ENCODE data around the gene CELF1. TPM values are rescaled to one million over a fixed set of nuclear protein-coding genes. Genes with fewer than 3 reads are reported as not detected.

CELF1 gene
- total and polyA plus RNA-seq, 2 experiments from 2014 or later: 124 to 233 TPM

- no peaks in the 10 kb centered on the region for H3K4me1 ChIP-seq (ENCODE audit: insufficient read depth)
- no peaks in the 10 kb centered on the region for H3F3A ChIP-seq (replicated peaks; ENCODE audit: low read depth)
- ATAC-seq (no peak), DNase-seq (ENCODE audit: low spot score) (no peak)
- H3K79me2 ChIP-seq (replicated peaks; ENCODE audit: insufficient read depth): no peaks in the 10 kb centered on the region
- no peaks in the 10 kb centered on the region for H3K27me3 Mint-ChIP-seq (ENCODE audit: insufficient read depth, low read depth, poor library complexity)
- H3K27me3 ChIP-seq (ENCODE audit: insufficient read depth): no peaks in the 10 kb centered on the region
- TF ChIP-seq, protein P1, sequence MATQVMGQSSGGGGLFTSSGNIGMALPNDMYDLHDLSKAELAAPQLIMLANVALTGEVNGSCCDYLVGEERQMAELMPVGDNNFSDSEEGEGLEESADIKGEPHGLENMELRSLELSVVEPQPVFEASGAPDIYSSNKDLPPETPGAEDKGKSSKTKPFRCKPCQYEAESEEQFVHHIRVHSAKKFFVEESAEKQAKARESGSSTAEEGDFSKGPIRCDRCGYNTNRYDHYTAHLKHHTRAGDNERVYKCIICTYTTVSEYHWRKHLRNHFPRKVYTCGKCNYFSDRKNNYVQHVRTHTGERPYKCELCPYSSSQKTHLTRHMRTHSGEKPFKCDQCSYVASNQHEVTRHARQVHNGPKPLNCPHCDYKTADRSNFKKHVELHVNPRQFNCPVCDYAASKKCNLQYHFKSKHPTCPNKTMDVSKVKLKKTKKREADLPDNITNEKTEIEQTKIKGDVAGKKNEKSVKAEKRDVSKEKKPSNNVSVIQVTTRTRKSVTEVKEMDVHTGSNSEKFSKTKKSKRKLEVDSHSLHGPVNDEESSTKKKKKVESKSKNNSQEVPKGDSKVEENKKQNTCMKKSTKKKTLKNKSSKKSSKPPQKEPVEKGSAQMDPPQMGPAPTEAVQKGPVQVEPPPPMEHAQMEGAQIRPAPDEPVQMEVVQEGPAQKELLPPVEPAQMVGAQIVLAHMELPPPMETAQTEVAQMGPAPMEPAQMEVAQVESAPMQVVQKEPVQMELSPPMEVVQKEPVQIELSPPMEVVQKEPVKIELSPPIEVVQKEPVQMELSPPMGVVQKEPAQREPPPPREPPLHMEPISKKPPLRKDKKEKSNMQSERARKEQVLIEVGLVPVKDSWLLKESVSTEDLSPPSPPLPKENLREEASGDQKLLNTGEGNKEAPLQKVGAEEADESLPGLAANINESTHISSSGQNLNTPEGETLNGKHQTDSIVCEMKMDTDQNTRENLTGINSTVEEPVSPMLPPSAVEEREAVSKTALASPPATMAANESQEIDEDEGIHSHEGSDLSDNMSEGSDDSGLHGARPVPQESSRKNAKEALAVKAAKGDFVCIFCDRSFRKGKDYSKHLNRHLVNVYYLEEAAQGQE (IDR thresholded peaks at IDR 0.05; ENCODE audit: unreplicated experiment): no peak
- no peak for TF ChIP-seq EZH2phosphoT487 (IDR thresholded peaks at IDR 0.05; ENCODE audit: unreplicated experiment)
- TF ChIP-seq, protein P2, sequence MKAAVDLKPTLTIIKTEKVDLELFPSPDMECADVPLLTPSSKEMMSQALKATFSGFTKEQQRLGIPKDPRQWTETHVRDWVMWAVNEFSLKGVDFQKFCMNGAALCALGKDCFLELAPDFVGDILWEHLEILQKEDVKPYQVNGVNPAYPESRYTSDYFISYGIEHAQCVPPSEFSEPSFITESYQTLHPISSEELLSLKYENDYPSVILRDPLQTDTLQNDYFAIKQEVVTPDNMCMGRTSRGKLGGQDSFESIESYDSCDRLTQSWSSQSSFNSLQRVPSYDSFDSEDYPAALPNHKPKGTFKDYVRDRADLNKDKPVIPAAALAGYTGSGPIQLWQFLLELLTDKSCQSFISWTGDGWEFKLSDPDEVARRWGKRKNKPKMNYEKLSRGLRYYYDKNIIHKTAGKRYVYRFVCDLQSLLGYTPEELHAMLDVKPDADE (IDR thresholded peaks at IDR 0.05): no peak
- no peaks in the 10 kb centered on the region for H3K9me2 ChIP-seq (ENCODE audit: insufficient read depth)
- H3K27ac Mint-ChIP-seq: no peak overlapping the region
- no peaks in the 10 kb centered on the region for H3K9me3 Mint-ChIP-seq
- H3K4me3 ChIP-seq: no peak overlapping the region
- H3K27ac ChIP-seq (ENCODE audit: low read depth): no peak overlapping the region
- no peak overlapping the region for H3K4me2 ChIP-seq
- no peaks in the 10 kb centered on the region for H3K4me1 Mint-ChIP-seq
- H3K4me3 Mint-ChIP-seq: no peak overlapping the region
- no peaks in the 10 kb centered on the region for H3K36me3 Mint-ChIP-seq (ENCODE audit: low read depth)
- no peaks in the 10 kb centered on the region for H4K20me1 ChIP-seq (replicated peaks; ENCODE audit: insufficient read depth)
- no peaks in the 10 kb centered on the region for H3K36me3 ChIP-seq (ENCODE audit: insufficient read depth)
- H2AFZ ChIP-seq: no peak overlapping the region
These were observed 111.5 kb downstream of the CELF1 start for GRCh38 chr11:47441421-47441820.

- no peaks in the 10 kb centered on the region for H3K4me1 ChIP-seq (ENCODE audit: insufficient read depth)
- no peaks in the 10 kb centered on the region for H3K36me3 ChIP-seq (ENCODE audit: insufficient read depth)
- H3F3A ChIP-seq (replicated peaks; ENCODE audit: low read depth): no peaks in the 10 kb centered on the region
- H3K4me3 Mint-ChIP-seq: no peak overlapping the region
- no peaks in the 10 kb centered on the region for H3K9me2 ChIP-seq (ENCODE audit: insufficient read depth)
- no peaks in the 10 kb centered on the region; the same call in 2 of the 3 replicates for H3K9me3 Mint-ChIP-seq
- peaks cover 2% of the 10 kb centered on the region for H3K27me3 Mint-ChIP-seq (ENCODE audit: insufficient read depth, low read depth, poor library complexity)
- H3K4me1 Mint-ChIP-seq: no peaks in the 10 kb centered on the region
- H2AFZ ChIP-seq: no peak overlapping the region
- no peak for DNase-seq (ENCODE audit: low spot score)
- no peak overlapping the region for H3K4me3 ChIP-seq
- no peak overlapping the region for H3K4me2 ChIP-seq
- no peaks in the 10 kb centered on the region for H3K27me3 ChIP-seq (ENCODE audit: insufficient read depth)
- ATAC-seq: no peak
- no peaks in the 10 kb centered on the region for H3K79me2 ChIP-seq (replicated peaks; ENCODE audit: insufficient read depth)
- no peak overlapping the region for H3K27ac ChIP-seq (ENCODE audit: low read depth)
- H3K27ac Mint-ChIP-seq: no peak overlapping the region
- H4K20me1 ChIP-seq (replicated peaks; ENCODE audit: insufficient read depth): no peaks in the 10 kb centered on the region
- H3K36me3 Mint-ChIP-seq (ENCODE audit: low read depth): no peaks in the 10 kb centered on the region
- TF ChIP-seq STAT1 (IDR thresholded peaks at IDR 0.05; ENCODE audit: unreplicated experiment) (no peak), EZH2phosphoT487 (IDR thresholded peaks at IDR 0.05; ENCODE audit: unreplicated experiment) (no peak), ZNF114 (CRISPR knock-in tag; IDR thresholded peaks at IDR 0.05) (no peak), EZH2 (IDR thresholded peaks at IDR 0.05; ENCODE audit: low read depth, unreplicated experiment) (no peak)
- TF ChIP-seq, protein P3, sequence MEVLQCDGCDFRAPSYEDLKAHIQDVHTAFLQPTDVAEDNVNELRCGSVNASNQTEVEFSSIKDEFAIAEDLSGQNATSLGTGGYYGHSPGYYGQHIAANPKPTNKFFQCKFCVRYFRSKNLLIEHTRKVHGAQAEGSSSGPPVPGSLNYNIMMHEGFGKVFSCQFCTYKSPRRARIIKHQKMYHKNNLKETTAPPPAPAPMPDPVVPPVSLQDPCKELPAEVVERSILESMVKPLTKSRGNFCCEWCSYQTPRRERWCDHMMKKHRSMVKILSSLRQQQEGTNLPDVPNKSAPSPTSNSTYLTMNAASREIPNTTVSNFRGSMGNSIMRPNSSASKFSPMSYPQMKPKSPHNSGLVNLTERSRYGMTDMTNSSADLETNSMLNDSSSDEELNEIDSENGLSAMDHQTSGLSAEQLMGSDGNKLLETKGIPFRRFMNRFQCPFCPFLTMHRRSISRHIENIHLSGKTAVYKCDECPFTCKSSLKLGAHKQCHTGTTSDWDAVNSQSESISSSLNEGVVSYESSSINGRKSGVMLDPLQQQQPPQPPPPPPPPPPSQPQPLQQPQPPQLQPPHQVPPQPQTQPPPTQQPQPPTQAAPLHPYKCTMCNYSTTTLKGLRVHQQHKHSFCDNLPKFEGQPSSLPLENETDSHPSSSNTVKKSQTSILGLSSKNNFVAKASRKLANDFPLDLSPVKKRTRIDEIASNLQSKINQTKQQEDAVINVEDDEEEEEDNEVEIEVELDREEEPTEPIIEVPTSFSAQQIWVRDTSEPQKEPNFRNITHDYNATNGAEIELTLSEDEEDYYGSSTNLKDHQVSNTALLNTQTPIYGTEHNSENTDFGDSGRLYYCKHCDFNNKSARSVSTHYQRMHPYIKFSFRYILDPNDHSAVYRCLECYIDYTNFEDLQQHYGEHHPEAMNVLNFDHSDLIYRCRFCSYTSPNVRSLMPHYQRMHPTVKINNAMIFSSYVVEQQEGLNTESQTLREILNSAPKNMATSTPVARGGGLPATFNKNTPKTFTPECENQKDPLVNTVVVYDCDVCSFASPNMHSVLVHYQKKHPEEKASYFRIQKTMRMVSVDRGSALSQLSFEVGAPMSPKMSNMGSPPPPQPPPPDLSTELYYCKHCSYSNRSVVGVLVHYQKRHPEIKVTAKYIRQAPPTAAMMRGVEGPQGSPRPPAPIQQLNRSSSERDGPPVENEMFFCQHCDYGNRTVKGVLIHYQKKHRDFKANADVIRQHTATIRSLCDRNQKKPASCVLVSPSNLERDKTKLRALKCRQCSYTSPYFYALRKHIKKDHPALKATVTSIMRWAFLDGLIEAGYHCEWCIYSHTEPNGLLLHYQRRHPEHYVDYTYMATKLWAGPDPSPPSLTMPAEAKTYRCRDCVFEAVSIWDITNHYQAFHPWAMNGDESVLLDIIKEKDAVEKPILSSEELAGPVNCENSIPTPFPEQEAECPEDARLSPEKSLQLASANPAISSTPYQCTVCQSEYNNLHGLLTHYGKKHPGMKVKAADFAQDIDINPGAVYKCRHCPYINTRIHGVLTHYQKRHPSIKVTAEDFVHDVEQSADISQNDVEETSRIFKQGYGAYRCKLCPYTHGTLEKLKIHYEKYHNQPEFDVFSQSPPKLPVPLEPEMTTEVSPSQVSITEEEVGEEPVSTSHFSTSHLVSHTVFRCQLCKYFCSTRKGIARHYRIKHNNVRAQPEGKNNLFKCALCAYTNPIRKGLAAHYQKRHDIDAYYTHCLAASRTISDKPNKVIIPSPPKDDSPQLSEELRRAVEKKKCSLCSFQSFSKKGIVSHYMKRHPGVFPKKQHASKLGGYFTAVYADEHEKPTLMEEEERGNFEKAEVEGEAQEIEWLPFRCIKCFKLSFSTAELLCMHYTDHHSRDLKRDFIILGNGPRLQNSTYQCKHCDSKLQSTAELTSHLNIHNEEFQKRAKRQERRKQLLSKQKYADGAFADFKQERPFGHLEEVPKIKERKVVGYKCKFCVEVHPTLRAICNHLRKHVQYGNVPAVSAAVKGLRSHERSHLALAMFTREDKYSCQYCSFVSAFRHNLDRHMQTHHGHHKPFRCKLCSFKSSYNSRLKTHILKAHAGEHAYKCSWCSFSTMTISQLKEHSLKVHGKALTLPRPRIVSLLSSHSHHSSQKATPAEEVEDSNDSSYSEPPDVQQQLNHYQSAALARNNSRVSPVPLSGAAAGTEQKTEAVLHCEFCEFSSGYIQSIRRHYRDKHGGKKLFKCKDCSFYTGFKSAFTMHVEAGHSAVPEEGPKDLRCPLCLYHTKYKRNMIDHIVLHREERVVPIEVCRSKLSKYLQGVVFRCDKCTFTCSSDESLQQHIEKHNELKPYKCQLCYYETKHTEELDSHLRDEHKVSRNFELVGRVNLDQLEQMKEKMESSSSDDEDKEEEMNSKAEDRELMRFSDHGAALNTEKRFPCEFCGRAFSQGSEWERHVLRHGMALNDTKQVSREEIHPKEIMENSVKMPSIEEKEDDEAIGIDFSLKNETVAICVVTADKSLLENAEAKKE (CRISPR knock-in tag; IDR thresholded peaks at IDR 0.05): no peak
- TF ChIP-seq, protein P1 (IDR thresholded peaks at IDR 0.05; ENCODE audit: unreplicated experiment): no peak
These were observed 112.9 kb downstream of the CELF1 start for GRCh38 chr11:47440054-47440476.

Data from GM23338 (cell line).